Vagina (tissue), 2 donors: ENCODE measurements around the gene ARHGEF4. TPM values are rescaled to one million over a fixed set of nuclear protein-coding genes. Genes with fewer than 3 reads are reported as not detected.

Experiments used
- DNase-seq, 2 donors: peaks; one replicate each; pipeline ENCODE4 v3.0.0-alpha.2; 2017; ENCODE audit errors: extremely low spot score in 2 of 2
- H3K27ac ChIP-seq: fragments of 200-600 bp; sonication (generic); one replicate; pipeline ENCODE4 v1.5.1; 2019
- H3K27me3 ChIP-seq: fragments of 200-600 bp; sonication (generic); one replicate; pipeline ENCODE4 v1.5.1; 2019
- H3K36me3 ChIP-seq, 2 donors: fragments of 200-600 bp; sonication (generic); one replicate each; pipeline ENCODE4 v1.5.1; 2017 to 2019
- H3K4me1 ChIP-seq: fragments of 200-600 bp; sonication (generic); one replicate; pipeline ENCODE4 v1.5.1; 2019
- H3K4me3 ChIP-seq, 2 donors: fragments of 200-600 bp; sonication (generic); 1 replicate in 1 of 2; 2 replicates in 1 of 2; pipeline ENCODE4 v1.5.1; 2016 to 2019
- H3K9me3 ChIP-seq: fragments of 200-600 bp; sonication (generic); one replicate; pipeline ENCODE4 v1.5.1; 2019
- POLR2A ChIP-seq, 2 donors: fragments of 450-650 bp; IDR thresholded peaks; one replicate each; pipeline ENCODE4 v1.6.1; 2017; ENCODE audit warnings: antibody characterized with exemption in 2 of 2, mild to moderate bottlenecking in 2 of 2, moderate library complexity in 2 of 2
- POLR2AphosphoS5 ChIP-seq, 2 donors: sonication (generic); formaldehyde crosslinking; IDR thresholded peaks; one replicate each; pipeline ENCODE4 v1.9.0; 2017; ENCODE audit warnings: antibody characterized with exemption in 2 of 2, mild to moderate bottlenecking in 2 of 2, low read depth in 1 of 2; ENCODE audit not compliant: insufficient read depth in 1 of 2
- intact Hi-C: fragments of 100-400 bp; cut with DNase I; formaldehyde crosslinking; loops from one replicate; pipeline ENCODE4 v1.15.1; 2023
- total RNA-seq: library from RNA; depleted of rRNA; stranded (reverse); fragments of >200 nt; gene quantifications from one replicate; pipeline ENCODE4 v1.2.3, GENCODE V29; 2016
- TF ChIP-seq, protein P1 (sequence below), 3 experiments: fragments of 450-650 bp in 2 of 3; fragments of 200-600 bp in 1 of 3; sonication (generic) in 1 of 3; IDR thresholded peaks; one replicate each; pipeline ENCODE4 v1.5.1; 2017 to 2019; ENCODE audit warnings: antibody characterized with exemption in 3 of 3, mild to moderate bottlenecking in 2 of 3, moderate library complexity in 2 of 3

ARHGEF4 gene
- total RNA-seq, 1 donor from 2014 or later = 116 TPM

DNA sequence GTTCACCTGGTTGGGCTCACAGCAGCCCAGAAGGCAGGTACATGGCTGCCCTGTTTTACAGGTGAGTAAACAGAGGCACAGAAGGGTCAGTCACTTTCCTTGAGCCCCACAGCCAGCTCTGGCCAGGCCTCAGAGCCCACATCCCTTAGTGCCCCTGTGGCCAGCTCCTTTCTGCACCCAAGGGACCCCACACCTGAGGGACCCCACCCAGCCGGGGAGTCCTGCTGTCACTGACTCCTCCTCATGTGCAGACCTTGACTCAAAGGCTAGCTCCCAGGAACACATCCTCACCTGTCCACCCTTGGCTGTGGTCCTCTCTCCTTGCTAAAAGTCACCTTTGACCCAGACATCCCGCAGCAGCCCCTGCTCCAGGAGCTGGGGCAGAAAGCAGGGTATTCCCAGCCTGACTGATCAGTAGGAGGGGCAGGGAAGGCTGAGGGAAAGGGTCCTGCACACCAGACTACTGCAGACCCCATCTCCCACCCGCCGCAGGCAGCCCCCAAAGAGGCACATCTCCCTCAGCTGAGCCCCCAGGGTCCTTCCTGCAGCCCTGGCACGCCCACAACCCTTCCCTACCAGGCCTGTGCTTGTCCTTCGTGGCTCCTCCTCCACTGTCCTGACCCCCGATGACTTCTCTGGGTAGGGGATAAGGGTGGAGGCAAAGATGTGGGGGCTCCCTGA lies 9.8 kb upstream of the ARHGEF4 start:
- TF ChIP-seq POLR2A (IDR thresholded peaks at IDR 0.05) (no peak), POLR2AphosphoS5 (IDR thresholded peaks at IDR 0.05; ENCODE audit: insufficient read depth in 1 of 2, low read depth in 1 of 2) (no peak)
- TF ChIP-seq, protein P1, sequence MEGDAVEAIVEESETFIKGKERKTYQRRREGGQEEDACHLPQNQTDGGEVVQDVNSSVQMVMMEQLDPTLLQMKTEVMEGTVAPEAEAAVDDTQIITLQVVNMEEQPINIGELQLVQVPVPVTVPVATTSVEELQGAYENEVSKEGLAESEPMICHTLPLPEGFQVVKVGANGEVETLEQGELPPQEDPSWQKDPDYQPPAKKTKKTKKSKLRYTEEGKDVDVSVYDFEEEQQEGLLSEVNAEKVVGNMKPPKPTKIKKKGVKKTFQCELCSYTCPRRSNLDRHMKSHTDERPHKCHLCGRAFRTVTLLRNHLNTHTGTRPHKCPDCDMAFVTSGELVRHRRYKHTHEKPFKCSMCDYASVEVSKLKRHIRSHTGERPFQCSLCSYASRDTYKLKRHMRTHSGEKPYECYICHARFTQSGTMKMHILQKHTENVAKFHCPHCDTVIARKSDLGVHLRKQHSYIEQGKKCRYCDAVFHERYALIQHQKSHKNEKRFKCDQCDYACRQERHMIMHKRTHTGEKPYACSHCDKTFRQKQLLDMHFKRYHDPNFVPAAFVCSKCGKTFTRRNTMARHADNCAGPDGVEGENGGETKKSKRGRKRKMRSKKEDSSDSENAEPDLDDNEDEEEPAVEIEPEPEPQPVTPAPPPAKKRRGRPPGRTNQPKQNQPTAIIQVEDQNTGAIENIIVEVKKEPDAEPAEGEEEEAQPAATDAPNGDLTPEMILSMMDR (IDR thresholded peaks at IDR 0.05) = no peak

DNA sequence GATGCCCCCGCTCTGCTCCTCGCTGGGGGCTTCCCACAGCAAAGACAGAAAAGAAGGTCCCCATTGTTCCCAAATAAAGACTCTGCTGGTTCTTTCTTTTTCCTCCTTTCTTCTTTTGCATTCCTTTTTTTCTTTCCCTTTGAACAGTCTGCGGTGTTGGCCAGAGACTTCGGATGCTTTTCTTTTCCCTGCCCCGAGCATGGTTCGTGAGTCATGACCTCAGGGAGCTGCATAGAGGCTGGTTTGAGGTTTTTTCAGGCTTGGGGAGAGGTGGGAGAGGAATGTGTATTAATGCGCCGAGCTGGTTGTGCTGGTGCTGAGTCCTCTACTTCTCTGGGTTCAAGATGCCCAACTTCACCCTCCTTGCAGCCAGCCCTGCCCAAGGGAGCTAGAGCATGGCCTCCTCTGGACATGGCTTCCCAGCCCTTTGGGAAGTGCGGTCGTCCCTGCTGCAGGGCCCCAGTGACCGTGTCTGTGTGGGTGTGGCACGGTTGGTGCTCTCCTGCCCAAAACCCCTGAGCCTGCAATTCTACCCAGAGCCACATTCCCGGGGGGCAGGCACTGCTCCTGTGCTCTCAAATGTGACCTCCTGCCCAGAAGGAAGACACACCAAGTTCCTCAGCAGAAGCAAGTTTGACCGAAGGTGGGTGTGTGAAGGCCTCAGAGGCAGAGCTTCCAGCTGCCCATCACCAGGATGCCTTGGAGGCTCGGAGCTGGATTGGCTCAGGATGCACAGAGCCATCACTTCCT lies 9.0 kb upstream of the ARHGEF4 start:
- Histone ChIP-seq H3K27ac (no peak overlapping the region), H3K9me3 (no peaks in the 10 kb centered on the region), H3K4me1 (peaks cover 15% of the 10 kb centered on the region), H3K36me3 (no peaks in the 10 kb centered on the region), H3K27me3 (no peaks in the 10 kb centered on the region), H3K4me3 (no peak overlapping the region)
- intact Hi-C loops = no loop called here
- DNase-seq = no peak
- TF ChIP-seq POLR2AphosphoS5 (IDR thresholded peaks at IDR 0.05; ENCODE audit: insufficient read depth in 1 of 2, low read depth in 1 of 2) = no peak
- TF ChIP-seq POLR2A (IDR thresholded peaks at IDR 0.05) = no peak
- TF ChIP-seq, protein P1 (IDR thresholded peaks at IDR 0.05) = no peak

More for the DNA sequence above, 9.8 kb upstream of the ARHGEF4 start:
- H3K9me3 ChIP-seq = no peaks in the 10 kb centered on the region
- H3K4me1 ChIP-seq = peaks cover 15% of the 10 kb centered on the region
- no peak overlapping the region for H3K4me3 ChIP-seq
- no peaks in the 10 kb centered on the region for H3K36me3 ChIP-seq
- intact Hi-C loops = no loop called here
- H3K27ac ChIP-seq = no peak overlapping the region
- no peaks in the 10 kb centered on the region for H3K27me3 ChIP-seq
- DNase-seq = no peak

DNA sequence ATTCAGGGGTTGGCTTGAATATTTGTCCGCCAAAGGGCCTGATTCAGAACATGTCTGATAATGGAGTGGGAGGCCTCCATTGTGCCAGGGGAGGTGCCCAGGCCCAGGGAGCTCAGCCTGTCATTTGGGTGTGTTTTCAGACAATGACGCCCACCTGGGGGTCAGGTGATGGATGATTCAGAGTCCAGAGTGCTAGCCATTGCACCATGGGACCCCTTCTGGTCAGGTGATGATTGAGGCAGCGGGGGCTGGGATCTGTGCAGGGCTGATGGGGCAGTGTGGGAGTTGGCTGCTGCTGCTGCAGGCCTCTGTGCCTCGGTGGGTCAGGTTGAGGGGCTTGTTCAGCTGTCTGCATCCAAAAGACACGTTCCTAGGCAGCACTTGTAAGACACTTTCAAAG lies 8.3 kb upstream of the ARHGEF4 start:
- Histone ChIP-seq H3K27ac (no peak overlapping the region), H3K4me1 (peaks cover 15% of the 10 kb centered on the region), H3K4me3 (no peak overlapping the region), H3K9me3 (no peaks in the 10 kb centered on the region), H3K27me3 (no peaks in the 10 kb centered on the region), H3K36me3 (no peaks in the 10 kb centered on the region)
- intact Hi-C loops = no loop called here
- TF ChIP-seq, protein P1 (IDR thresholded peaks at IDR 0.05) = no peak
- no peak for TF ChIP-seq POLR2AphosphoS5 (IDR thresholded peaks at IDR 0.05; ENCODE audit: insufficient read depth in 1 of 2, low read depth in 1 of 2)
- no peak for TF ChIP-seq POLR2A (IDR thresholded peaks at IDR 0.05)
- DNase-seq = no peak

- Histone ChIP-seq H3K9me3 (no peaks in the 10 kb centered on the region), H3K4me3 (no peak overlapping the region), H3K4me1 (peaks cover 10% of the 10 kb centered on the region), H3K36me3 (no peaks in the 10 kb centered on the region), H3K27me3 (no peaks in the 10 kb centered on the region), H3K27ac (no peak overlapping the region)
- intact Hi-C loops = no loop called here
- TF ChIP-seq POLR2A (IDR thresholded peaks at IDR 0.05) = no peak
- no peak for TF ChIP-seq POLR2AphosphoS5 (IDR thresholded peaks at IDR 0.05; ENCODE audit: insufficient read depth in 1 of 2, low read depth in 1 of 2)
- TF ChIP-seq, protein P1 (IDR thresholded peaks at IDR 0.05) = no peak
- DNase-seq = no peak
These were observed 7.7 kb upstream of the ARHGEF4 start for GRCh38 chr2:130829015-130829414.

DNA sequence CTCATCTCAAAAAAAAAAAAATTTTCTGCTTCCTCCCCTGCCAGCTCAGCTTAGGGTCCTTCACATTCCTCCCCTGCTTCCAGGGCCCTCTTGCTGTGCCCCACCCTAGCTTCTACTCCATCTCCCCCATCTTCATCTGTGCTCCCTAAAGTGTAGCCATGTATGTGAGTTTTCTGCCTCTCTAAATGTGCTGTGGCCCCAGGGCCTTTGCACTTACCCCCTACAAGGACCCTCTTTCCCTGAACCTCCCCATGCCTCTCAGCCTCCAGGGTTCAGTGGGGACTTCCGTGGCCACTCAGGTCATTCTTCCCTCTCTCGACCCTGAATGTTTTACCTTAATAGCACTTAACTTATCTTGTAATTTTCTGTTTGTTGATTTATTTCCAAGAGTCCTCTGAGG lies 6.2 kb upstream of the ARHGEF4 start:
- no peak for TF ChIP-seq POLR2AphosphoS5 (IDR thresholded peaks at IDR 0.05; ENCODE audit: insufficient read depth in 1 of 2, low read depth in 1 of 2)
- TF ChIP-seq POLR2A (IDR thresholded peaks at IDR 0.05) = no peak
- TF ChIP-seq, protein P1 (IDR thresholded peaks at IDR 0.05) = no peak
- Histone ChIP-seq H3K36me3 (no peaks in the 10 kb centered on the region), H3K27ac (no peak overlapping the region), H3K4me1 (no peaks in the 10 kb centered on the region), H3K27me3 (no peaks in the 10 kb centered on the region), H3K9me3 (no peaks in the 10 kb centered on the region), H3K4me3 (no peak overlapping the region)
- intact Hi-C loops = no loop called here
- no peak for DNase-seq
